Endothelial cell of umbilical vein (primary cell): Measurements from ENCODE around the gene FAM20B. TPM values are rescaled to one million over a fixed set of nuclear protein-coding genes. Genes with fewer than 3 reads are reported as not detected.

Experiments used
- BruUV-seq: library from RNA; stranded (reverse); fragments of 400-500 nt; replicated peaks from 2 replicates; lab custom pipeline; 2021; lab: Mats Ljungman, UMichigan
- CTCF ChIA-PET: fragments of 300-600, 350-600 bp; sonication (Branson Sonifier 250); formaldehyde crosslinking; loops from one replicate; lab custom pipeline; 2021; ENCODE audit warnings: antibody characterized with exemption, inconsistent platforms; lab: Charles Lee
- POLR2A ChIA-PET: fragments of 300-600, 350-600 bp; sonication (Branson Sonifier 250); formaldehyde crosslinking; loops from one replicate; lab custom pipeline; 2021; ENCODE audit warnings: antibody characterized with exemption, inconsistent platforms; lab: Charles Lee
- DNase-seq: peaks from one replicate; pipeline ENCODE4 v3.0.0-alpha.2; 2011; ENCODE audit warnings: low read depth, low spot score
- FAIRE-seq: peaks from 2 replicates; lab custom pipeline; 2011; peaks lifted over from hg19 to GRCh38; lab: Jason Lieb, UNC
- H2AFZ ChIP-seq: 2 replicates; pipeline ENCODE4 v1.6.0; 2012; ENCODE audit warnings: low read depth, low read length, control low read depth, inconsistent platforms
- H3K27ac ChIP-seq: 2 replicates; pipeline ENCODE4 v1.5.1; 2011; ENCODE audit warnings: low read depth, mild to moderate bottlenecking, control low read depth, low read length, moderate library complexity; ENCODE audit not compliant: insufficient read depth
- H3K27me3 ChIP-seq, 2 experiments: 2 replicates each; pipeline versions ENCODE4 v1.6.0 to v1.6.1; 2011; ENCODE audit warnings: low read length in 2 of 2, mixed read lengths in 1 of 2; ENCODE audit not compliant: control insufficient read depth in 2 of 2, insufficient read depth in 2 of 2
- H3K36me3 ChIP-seq, 2 experiments: 2 replicates in 1 of 2; 3 replicates in 1 of 2; pipeline ENCODE4 v1.5.1; 2011; ENCODE audit warnings: low read length in 2 of 2, mild to moderate bottlenecking in 1 of 2, moderate library complexity in 1 of 2; ENCODE audit not compliant: control insufficient read depth in 2 of 2, insufficient read depth in 2 of 2; ENCODE audit errors: extremely low read depth in 1 of 2
- H3K4me1 ChIP-seq: 3 replicates; pipeline ENCODE4 v1.5.1; 2011; ENCODE audit warnings: mild to moderate bottlenecking, low read length; ENCODE audit not compliant: control insufficient read depth, insufficient read depth; ENCODE audit errors: extremely low read depth
- H3K4me2 ChIP-seq: 2 replicates; pipeline ENCODE4 v1.6.1; 2011; ENCODE audit warnings: low read length, control low read depth, mixed read lengths; ENCODE audit not compliant: insufficient read depth
- H3K4me3 ChIP-seq, 3 experiments: fragments of 200-600 bp in 1 of 3; sonication (generic), shearing (Covaris generic) in 1 of 3; replicated peaks in 1 of 3; 2 replicates each; pipeline ENCODE4 v1.5.1; 2011 to 2016; ENCODE audit warnings: control low read depth in 3 of 3, low read length in 3 of 3, mild to moderate bottlenecking in 2 of 3, inconsistent platforms in 1 of 3, low read depth in 1 of 3, moderate library complexity in 1 of 3; ENCODE audit not compliant: insufficient read depth in 1 of 3
- H3K79me2 ChIP-seq: 2 replicates; pipeline ENCODE4 v1.6.0; 2012; ENCODE audit warnings: low read length, inconsistent platforms; ENCODE audit not compliant: control insufficient read depth, insufficient read depth
- H3K9ac ChIP-seq: replicated peaks from 2 replicates; pipeline ENCODE3; 2011; ENCODE audit warnings: low read length, control low read depth; ENCODE audit not compliant: insufficient read depth; ENCODE audit errors: extremely low read depth
- H3K9me1 ChIP-seq: replicated peaks from 3 replicates; pipeline ENCODE4 v1.6.0; 2011; ENCODE audit warnings: mild to moderate bottlenecking, low read length; ENCODE audit not compliant: control insufficient read depth, insufficient read depth; ENCODE audit errors: extremely low read depth
- H3K9me3 ChIP-seq: replicated peaks from 2 replicates; pipeline ENCODE4 v1.5.1; 2012; ENCODE audit warnings: low read length, inconsistent platforms; ENCODE audit not compliant: control insufficient read depth, insufficient read depth
- H4K20me1 ChIP-seq: replicated peaks from 2 replicates; pipeline ENCODE3; 2011; ENCODE audit warnings: mild to moderate bottlenecking, low read length; ENCODE audit not compliant: control insufficient read depth, insufficient read depth; ENCODE audit errors: extremely low read depth
- EZH2 ChIP-seq: IDR thresholded peaks from 2 replicates; pipeline ENCODE4 v1.6.1; 2012; ENCODE audit warnings: borderline replicate concordance, low read depth, mild to moderate bottlenecking, moderate library complexity, low read length, inconsistent platforms; ENCODE audit not compliant: severe bottlenecking
- FOS ChIP-seq: IDR thresholded peaks from 2 replicates; pipeline ENCODE4 v1.6.1; 2011; ENCODE audit warnings: mild to moderate bottlenecking, low read length, moderate library complexity, borderline replicate concordance; ENCODE audit not compliant: insufficient read depth
- JUN ChIP-seq: IDR thresholded peaks from 2 replicates; pipeline ENCODE4 v1.6.1; 2011; ENCODE audit warnings: borderline replicate concordance, low read depth; ENCODE audit not compliant: insufficient read length, insufficient read depth
- MAX ChIP-seq: IDR thresholded peaks from 2 replicates; pipeline ENCODE4 v1.6.1; 2011; ENCODE audit not compliant: insufficient read depth, insufficient read length
- MYC ChIP-seq: IDR thresholded peaks from one replicate; pipeline ENCODE4 v1.6.1; 2011; ENCODE audit warnings: mild to moderate bottlenecking, low read depth, low read length
- dilution Hi-C: fragments of 300-500 bp; cut with MboI; formaldehyde crosslinking; loops from one replicate; pipeline ENCODE4 v1.15.0; 2019; ENCODE audit warnings: low sequenced_read_pairs; ENCODE audit not compliant: extremely low pct_ligation_motif_present
- intact Hi-C: fragments of 100-400 bp; cut with micrococcal nuclease; formaldehyde crosslinking; loops from one replicate; pipeline ENCODE4 v1.10.0; 2022
- polyA plus RNA-seq, 4 experiments: library from polyadenylated mRNA; depleted of rRNA in 3 of 4; stranded (reverse) in 3 of 4; unstranded in 1 of 4; fragments of >200 nt; gene quantifications; 2 replicates each; pipeline versions ENCODE4 v1.2.1 to v1.2.3, GENCODE V29; 2011 to 2012; ENCODE audit warnings: missing spikeins in 1 of 4
- total RNA-seq: library from RNA; stranded (reverse); gene quantifications from 2 replicates; pipeline ENCODE4 v1.2.3, GENCODE V29; 2021

FAM20B gene
- total and polyA plus RNA-seq, 2 donors (not counting 3 experiments of a cell fraction or from before 2014, with no cell fraction given), result 10.0 to 35.1 TPM

DNA sequence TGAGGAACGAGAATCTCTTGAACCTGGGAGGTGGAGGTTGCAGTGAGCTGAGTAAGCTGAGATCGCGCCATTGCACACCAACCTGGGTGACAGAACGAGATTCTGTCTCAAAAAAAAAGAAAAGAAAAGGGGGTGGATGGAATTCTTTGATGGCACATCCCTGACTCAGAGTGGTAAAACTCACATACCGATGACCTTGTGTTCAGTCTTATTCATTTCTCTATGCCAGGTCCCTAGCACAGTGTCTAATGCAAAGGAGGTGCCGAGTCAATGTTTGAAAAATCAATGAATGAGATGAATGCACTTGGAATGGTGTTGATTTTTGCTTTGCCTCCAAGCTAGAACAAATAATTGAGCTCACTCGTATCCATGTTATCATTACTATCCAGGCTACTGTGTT lies 18.5 kb upstream of the FAM20B start:
- H3K36me3 ChIP-seq, result no peaks in the 10 kb centered on the region
- dilution Hi-C loops (loop anchor here (25.0 kb wide), 1 partner anchor 245 kb away; no protein-coding TSS in a partner anchor), intact Hi-C loops (no loop called here)
- FAIRE-seq (no peak), DNase-seq (no peak)
- H3K9ac ChIP-seq, result no peak overlapping the region
- peaks cover 0 to 2% of the 10 kb centered on the region in 2 experiments for H3K27me3 ChIP-seq
- no peaks in the 10 kb centered on the region for H4K20me1 ChIP-seq
- no peak overlapping the region for H3K4me2 ChIP-seq
- H3K9me3 ChIP-seq, result no peaks in the 10 kb centered on the region
- TF ChIP-seq MAX (no peak), MYC (no peak)
- CTCF ChIA-PET, result interaction anchor here (0.9 to 9.5 kb wide), 4 partner anchors 10 to 470 kb away, joined by 3 to 349 read pairs (median 94); no protein-coding TSS in a partner anchor
- H3K79me2 ChIP-seq, result no peaks in the 10 kb centered on the region
- BruUV-seq, result no TSS peak
- H3K4me3 ChIP-seq, result no peak overlapping the region
- H2AFZ ChIP-seq, result no peak overlapping the region
- H3K27ac ChIP-seq, result no peak overlapping the region
- no peaks in the 10 kb centered on the region for H3K9me1 ChIP-seq
- POLR2A ChIA-PET, result no interaction called here
- no peaks in the 10 kb centered on the region for H3K4me1 ChIP-seq

- CTCF ChIA-PET, result interaction anchor here (4.5 kb wide), 1 partner anchor 8 kb away, joined by 15 read pairs; no protein-coding TSS in a partner anchor
- TF ChIP-seq JUN, result no peak
- no peak for TF ChIP-seq EZH2
- TF ChIP-seq FOS, result no peak
- H3K9ac ChIP-seq, result no peak overlapping the region
Measured at GRCh38 chr1:179010671-179011070, 15.0 kb upstream of the FAM20B start.

More at GRCh38 chr1:179010671-179011070, 15.0 kb upstream of the FAM20B start:
- Histone ChIP-seq H3K9me3 (no peaks in the 10 kb centered on the region), H3K4me1 (no peaks in the 10 kb centered on the region), H3K79me2 (no peaks in the 10 kb centered on the region), H3K27ac (no peak overlapping the region), H3K4me2 (no peak overlapping the region), H2AFZ (no peak overlapping the region), H3K27me3 (peaks cover 0 to 2% of the 10 kb centered on the region in 2 experiments), H3K4me3 (no peak overlapping the region), H3K9me1 (no peaks in the 10 kb centered on the region), H4K20me1 (no peaks in the 10 kb centered on the region), H3K36me3 (no peaks in the 10 kb centered on the region)
- intact Hi-C loops (no loop called here), dilution Hi-C loops (loop anchor here (25.0 kb wide), 1 partner anchor 248 kb away; no protein-coding TSS in a partner anchor)
- DNase-seq, result no peak
- no TSS peak for BruUV-seq
- FAIRE-seq, result no peak
- POLR2A ChIA-PET, result no interaction called here
